K562 (cell line): Measurements from ENCODE around the gene DYRK1A. TPM values are rescaled to one million over a fixed set of nuclear protein-coding genes. Genes with fewer than 3 reads are reported as not detected.

Experiments
- AFF1 ChIP-seq, 2 experiments: fragments of 450-650 bp; IDR thresholded peaks; 2 replicates each; pipeline ENCODE4 v1.6.1; 2018; ENCODE audit warnings: mild to moderate bottlenecking in 2 of 2, low read depth in 1 of 2; ENCODE audit not compliant: partially characterized antibody in 2 of 2
- FOSL1 ChIP-seq: fragments of 200-800 bp; sonication (Bioruptor generic); conservative IDR thresholded peaks from 2 replicates; pipeline ENCODE4 v1.6.1; 2016; ENCODE audit warnings: missing genetic modification characterization, missing compliant biosample characterization
- GABPB2 ChIP-seq: fragments of 250-450 bp; sonication (Bioruptor Pico); conservative IDR thresholded peaks from 2 replicates; pipeline ENCODE4 v1.5.1; 2021; ENCODE audit warnings: mild to moderate bottlenecking
- MAFF ChIP-seq: IDR thresholded peaks from 2 replicates; pipeline ENCODE4 v1.6.1; 2012; ENCODE audit warnings: low read length, improper control_type of control experiment
- SMAD3 ChIP-seq: fragments of 450-650 bp; formaldehyde crosslinking; conservative IDR thresholded peaks from 2 replicates; pipeline ENCODE4 v1.4.0; 2020; ENCODE audit warnings: mild to moderate bottlenecking
- TAF7 ChIP-seq: fragments of 450-650 bp; IDR thresholded peaks from 2 replicates; pipeline ENCODE4 v1.6.1; 2016; ENCODE audit warnings: missing genetic modification characterization, missing compliant biosample characterization
- USF1 ChIP-seq: sonication (generic); formaldehyde crosslinking; IDR thresholded peaks from 2 replicates; pipeline ENCODE4 v1.9.0; 2022; ENCODE audit warnings: mild to moderate bottlenecking, missing genetic modification reagents
- ZBTB7A ChIP-seq: IDR thresholded peaks from 2 replicates; pipeline ENCODE4 v1.6.1; 2011; ENCODE audit warnings: low read depth, mild to moderate bottlenecking, low read length, moderate library complexity, borderline replicate concordance; ENCODE audit not compliant: control insufficient read depth
- ZFX ChIP-seq: sonication (generic); formaldehyde crosslinking; IDR thresholded peaks from 2 replicates; pipeline ENCODE4 v1.8.0; 2022; ENCODE audit warnings: mild to moderate bottlenecking, missing genetic modification reagents, moderate library complexity
- ZNF133 ChIP-seq: fragments of 250-450 bp; sonication (Bioruptor Pico); IDR thresholded peaks from 2 replicates; pipeline ENCODE4 v1.4.0; 2020; ENCODE audit warnings: mild to moderate bottlenecking
- ZNF165 ChIP-seq: fragments of 250-450 bp; sonication (Bioruptor Pico); IDR thresholded peaks from 2 replicates; pipeline ENCODE4 v1.4.0; 2020; ENCODE audit warnings: borderline replicate concordance
- ZNF253 ChIP-seq: fragments of 250-450 bp; sonication (Bioruptor Pico); conservative IDR thresholded peaks from 2 replicates; pipeline ENCODE4 v1.6.1; 2021; ENCODE audit warnings: mild to moderate bottlenecking
- ZNF263 ChIP-seq: sonication (generic); formaldehyde crosslinking; IDR thresholded peaks from 2 replicates; pipeline ENCODE4 v1.8.0; 2022; ENCODE audit warnings: mild to moderate bottlenecking, missing genetic modification reagents, borderline replicate concordance
- ZNF407 ChIP-seq: fragments of 450-650 bp; IDR thresholded peaks from 2 replicates; pipeline ENCODE4 v1.6.1; 2016; ENCODE audit warnings: low read depth
- ZNF507 ChIP-seq: conservative IDR thresholded peaks from 2 replicates; pipeline ENCODE4 v1.6.1; 2017; ENCODE audit warnings: missing genetic modification characterization, missing compliant biosample characterization
- polyA plus RNA-seq, 8 experiments: library from polyadenylated mRNA; depleted of rRNA in 4 of 8; stranded (reverse) in 5 of 8; unstranded in 3 of 8; fragments of >200 nt; fragmentation: Nextera tagmentation in 2 of 8; fragmentation: Illumina TruSeq in 1 of 8; extraction: Ambion mirVana in 2 of 8; extraction: Trizol in 1 of 8; gene quantifications; 2 replicates each; pipeline versions ENCODE4 v1.2.1 to v1.2.3, GENCODE V29; 2011 to 2014; ENCODE audit warnings: inconsistent platforms in 1 of 8, missing spikeins in 1 of 8
- total RNA-seq, 7 experiments: library from RNA; depleted of rRNA in 6 of 7; stranded (reverse); fragments of >200 nt in 6 of 7; fragmentation: Illumina TruSeq in 2 of 7; extraction: Trizol in 2 of 7; gene quantifications; 2 replicates each; pipeline versions ENCODE4 v1.2.1 to v1.2.3, GENCODE V29; 2011 to 2021; ENCODE audit warnings: low replicate concordance in 1 of 7

The DYRK1A gene
- total and polyA plus RNA-seq, 9 of the 15 experiments (the other 6 are each of a cell fraction or from before 2014, with no cell fraction given), result 3.7 to 64.8 (median 42.3) TPM

- no peak for TF ChIP-seq ZNF407
- TF ChIP-seq ZBTB7A, result no peak
- TF ChIP-seq ZNF165 (CRISPR knock-in tag), result no peak
- no peak for TF ChIP-seq ZNF133 (CRISPR knock-in tag)
- TF ChIP-seq ZNF253, result no peak; the same call in 1 of the 2 replicates
- no peak for TF ChIP-seq GABPB2 (CRISPR knock-in tag)
- TF ChIP-seq MAFF, result no peak
- no peak for TF ChIP-seq ZFX
- TF ChIP-seq ZNF507 (tag), result no peak
- TF ChIP-seq ZNF263 (CRISPR knock-in tag), result no peak
- TF ChIP-seq FOSL1 (tag), result no peak; the same call in 1 of the 2 replicates
- TF ChIP-seq AFF1 (IDR thresholded peaks at IDR 0.05; ENCODE audit: low read depth in 1 of 2, partially characterized antibody in 2 of 2), result peak; percentile 46 to 62
- no peak for TF ChIP-seq TAF7
- TF ChIP-seq USF1 (CRISPR knock-in tag), result no peak
- TF ChIP-seq SMAD3 (CRISPR knock-in tag), result no peak
Measured at GRCh38 chr21:37370152-37371040, 3.8 kb downstream of the DYRK1A start (continued).
